GM19372 (cell line): ENCODE results near the gene LIF.

ENCODE experiments used
- ATAC-seq: cut with Tn5 transposase; IDR thresholded peaks from one replicate; pipeline ENCODE4 v1.9.1; 2021; ENCODE audit warnings: mild to moderate bottlenecking, low read depth, moderate library complexity; ENCODE audit not compliant: unreplicated experiment

LIF gene

GRCh38 chr22:30265131-30265720 is 18.7 kb upstream of the LIF start:
- ATAC-seq = no peak

- no peak for ATAC-seq
Measured at GRCh38 chr22:30263883-30264282, 17.3 kb upstream of the LIF start.

- ATAC-seq = no peak
Measured at GRCh38 chr22:30262917-30263741, 16.6 kb upstream of the LIF start.

GRCh38 chr22:30262112-30262511 is 15.6 kb upstream of the LIF start:
- no peak for ATAC-seq

GRCh38 chr22:30261134-30261533 is 14.6 kb upstream of the LIF start:
- no peak for ATAC-seq

- no peak for ATAC-seq
Measured at GRCh38 chr22:30260682-30261081, 14.1 kb upstream of the LIF start.

GRCh38 chr22:30260276-30260675 is 13.7 kb upstream of the LIF start:
- no peak for ATAC-seq

GRCh38 chr22:30254314-30254713 is 7.8 kb upstream of the LIF start:
- no peak for ATAC-seq

- no peak for ATAC-seq
Measured at GRCh38 chr22:30253205-30253852, 6.8 kb upstream of the LIF start.

GRCh38 chr22:30252411-30253204 is 6.0 kb upstream of the LIF start:
- ATAC-seq = no peak

GRCh38 chr22:30251711-30252110 is 5.2 kb upstream of the LIF start:
- ATAC-seq = no peak

GRCh38 chr22:30250661-30251267 is 4.2 kb upstream of the LIF start:
- ATAC-seq = no peak

- ATAC-seq = no peak
Measured at GRCh38 chr22:30250039-30250565, 3.5 kb upstream of the LIF start.

- ATAC-seq = no peak
Measured at GRCh38 chr22:30249049-30250038, 2.8 kb upstream of the LIF start.

GRCh38 chr22:30248484-30248883 is 1.9 kb upstream of the LIF start:
- ATAC-seq = no peak

- no peak for ATAC-seq
Measured at GRCh38 chr22:30247974-30248373, 1.4 kb upstream of the LIF start.

- no peak for ATAC-seq
Measured at GRCh38 chr22:30247561-30247960, 1.0 kb upstream of the LIF start.

- no peak for ATAC-seq
Measured at GRCh38 chr22:30246814-30247376, 336 bp upstream of the LIF start.
